Activated B cell treated with CpG ODN at 0.5 μM for 24 hours (primary cell): ENCODE data around the gene ABCB9. TPM values are rescaled to one million over a fixed set of nuclear protein-coding genes. Genes with fewer than 3 reads are reported as not detected.
A peak's percentile ranks its signal among the peaks of the same experiment; 100 is the strongest.
"Not testable (repeated sequence)": the region's sequence is repeated elsewhere in the genome, so short reads cannot be mapped to it uniquely, and the experiment has no call there.

Source experiments
- ATAC-seq: fragments of 200-7000 bp; cut with Tn5 transposase; one replicate; pipeline ENCODE4 v1.10.0; 2021; ENCODE audit warnings: low read depth, mild to moderate bottlenecking, moderate library complexity
- CTCF ChIA-PET: fragments of 350-600 bp; sonication (Branson Sonifier 250); formaldehyde crosslinking; loops from one replicate; lab custom pipeline; 2021; ENCODE audit warnings: antibody characterized with exemption; lab: Charles Lee
- POLR2A ChIA-PET: fragments of 350-600 bp; sonication (Branson Sonifier 250); formaldehyde crosslinking; loops from one replicate; lab custom pipeline; 2021; ENCODE audit warnings: antibody characterized with exemption; lab: Charles Lee
- DNase-seq: peaks from one replicate; pipeline ENCODE4 v3.0.0; 2022
- H3K27ac Mint-ChIP-seq: one replicate; pipeline ENCODE4 v1.8.0; 2020; ENCODE audit warnings: mixed read lengths
- H3K27me3 Mint-ChIP-seq: one replicate; pipeline ENCODE4 v1.8.0; 2021; ENCODE audit warnings: mixed read lengths
- H3K36me3 Mint-ChIP-seq: one replicate; pipeline ENCODE4 v1.8.0; 2021; ENCODE audit warnings: low read depth, mixed read lengths
- H3K4me1 Mint-ChIP-seq: one replicate; pipeline ENCODE4 v1.8.0; 2021; ENCODE audit warnings: mixed read lengths
- H3K4me3 Mint-ChIP-seq: one replicate; pipeline ENCODE4 v1.8.0; 2020; ENCODE audit warnings: mild to moderate bottlenecking, mixed read lengths
- H3K9me3 Mint-ChIP-seq: one replicate; pipeline ENCODE4 v1.8.0; 2020; ENCODE audit warnings: mixed read lengths
- CTCF ChIP-seq: fragments of 200-600 bp; IDR thresholded peaks from one replicate; pipeline ENCODE4 v1.8.0; 2022; ENCODE audit warnings: antibody characterized with exemption, mild to moderate bottlenecking
- intact Hi-C: fragments of 100-400 bp; cut with micrococcal nuclease; formaldehyde crosslinking; loops from one replicate; pipeline ENCODE4 v1.15.1; 2024
- total RNA-seq: library from RNA; stranded (reverse); gene quantifications from 2 replicates; pipeline ENCODE4 v1.2.3, GENCODE V29; 2022

The ABCB9 gene
- total RNA-seq, 1 donor from 2014 or later: 4.6 TPM

GRCh38 chr12:122895320-122895703 lies 71.0 kb downstream of the ABCB9 start:
- DNase-seq: no peak
- H3K27ac Mint-ChIP-seq: peak overlapping the region; percentile 92
- H3K4me1 Mint-ChIP-seq: peaks cover 96% of the 10 kb centered on the region
- CTCF ChIA-PET: interaction anchor here (1.1 to 2.2 kb wide), 3 partner anchors 12 to 35 kb away, joined by 3 to 9 read pairs (median 3); no protein-coding TSS in a partner anchor
- POLR2A ChIA-PET: interaction anchor here (0.8 to 6.7 kb wide), 8 partner anchors 9 to 59 kb away, joined by 3 to 47 read pairs (median 4); no protein-coding TSS in a partner anchor
- H3K36me3 Mint-ChIP-seq: peaks cover 27% of the 10 kb centered on the region
- H3K27me3 Mint-ChIP-seq: no peaks in the 10 kb centered on the region
- intact Hi-C loops: loop anchor here (1.0 to 10.0 kb wide), 5 partner anchors 8 to 491 kb away; no protein-coding TSS in a partner anchor
- no peak for TF ChIP-seq CTCF
- ATAC-seq: no peak
- H3K4me3 Mint-ChIP-seq: peak overlapping the region; percentile 97
- H3K9me3 Mint-ChIP-seq: no peaks in the 10 kb centered on the region

- no peak for TF ChIP-seq CTCF
These were observed 71.8 kb downstream of the ABCB9 start for GRCh38 chr12:122894193-122895121.

GRCh38 chr12:122893208-122894153 lies 72.8 kb downstream of the ABCB9 start:
- intact Hi-C loops: loop anchor here (2.0 to 10.0 kb wide), 2 partner anchors 13 to 489 kb away; no protein-coding TSS in a partner anchor
- POLR2A ChIA-PET: interaction anchor here (0.5 to 6.7 kb wide), 11 partner anchors 8 to 640 kb away, joined by 3 to 47 read pairs (median 4); partner anchors contain the start of gene RILPL1
- ATAC-seq (no peak), DNase-seq (no peak)
- Mint-ChIP-seq H3K9me3 (no peaks in the 10 kb centered on the region), H3K4me3 (peak overlapping the region; percentile 97), H3K4me1 (peaks cover 96% of the 10 kb centered on the region), H3K27ac (peak overlapping the region; percentile 66), H3K27me3 (no peaks in the 10 kb centered on the region), H3K36me3 (peaks cover 27% of the 10 kb centered on the region)
- no peak for TF ChIP-seq CTCF
- CTCF ChIA-PET: interaction anchor here (0.7 to 2.2 kb wide), 3 partner anchors 12 to 345 kb away, joined by 4 to 9 read pairs (median 6); no protein-coding TSS in a partner anchor

More at GRCh38 chr12:122894193-122895121, 71.8 kb downstream of the ABCB9 start:
- CTCF ChIA-PET: interaction anchor here (0.8 to 2.2 kb wide), 3 partner anchors 13 to 100 kb away, joined by 3 to 9 read pairs (median 6); no protein-coding TSS in a partner anchor
- H3K27ac Mint-ChIP-seq: peak overlapping the region; percentile 92
- H3K4me1 Mint-ChIP-seq: peaks cover 96% of the 10 kb centered on the region
- intact Hi-C loops: loop anchor here (1.0 to 10.0 kb wide), 5 partner anchors 7 to 490 kb away; no protein-coding TSS in a partner anchor
- no peak for ATAC-seq
- DNase-seq: no peak
- peaks cover 27% of the 10 kb centered on the region for H3K36me3 Mint-ChIP-seq
- H3K27me3 Mint-ChIP-seq: no peaks in the 10 kb centered on the region
- H3K4me3 Mint-ChIP-seq: peak overlapping the region; percentile 97
- POLR2A ChIA-PET: interaction anchor here (0.5 to 6.7 kb wide), 17 partner anchors 9 to 639 kb away, joined by 3 to 47 read pairs (median 4); partner anchors contain the start of gene RILPL1
- H3K9me3 Mint-ChIP-seq: no peaks in the 10 kb centered on the region

- H3K27me3 Mint-ChIP-seq, ATAC-seq, H3K9me3 Mint-ChIP-seq, DNase-seq: not testable (repeated sequence)
- H3K4me1 Mint-ChIP-seq: peaks cover 96% of the 10 kb centered on the region
- H3K36me3 Mint-ChIP-seq: peaks cover 27% of the 10 kb centered on the region
- H3K4me3 Mint-ChIP-seq: peak overlapping the region; percentile 48
- ChIA-PET POLR2A (interaction anchor here (0.5 to 6.7 kb wide), 3 partner anchors 10 to 111 kb away, joined by 3 to 47 read pairs (median 5); no protein-coding TSS in a partner anchor), CTCF (interaction anchor here (6.1 kb wide), 1 partner anchor 60 kb away, joined by 25 read pairs; no protein-coding TSS in a partner anchor)
- intact Hi-C loops: loop anchor here (10.0 kb wide), 1 partner anchor 488 kb away; no protein-coding TSS in a partner anchor
- H3K27ac Mint-ChIP-seq: peak overlapping the region; percentile 65
These were observed 73.5 kb downstream of the ABCB9 start for GRCh38 chr12:122892724-122893123.
